ENCODE results near the gene MPZL3.

The MPZL3 gene

DNA sequence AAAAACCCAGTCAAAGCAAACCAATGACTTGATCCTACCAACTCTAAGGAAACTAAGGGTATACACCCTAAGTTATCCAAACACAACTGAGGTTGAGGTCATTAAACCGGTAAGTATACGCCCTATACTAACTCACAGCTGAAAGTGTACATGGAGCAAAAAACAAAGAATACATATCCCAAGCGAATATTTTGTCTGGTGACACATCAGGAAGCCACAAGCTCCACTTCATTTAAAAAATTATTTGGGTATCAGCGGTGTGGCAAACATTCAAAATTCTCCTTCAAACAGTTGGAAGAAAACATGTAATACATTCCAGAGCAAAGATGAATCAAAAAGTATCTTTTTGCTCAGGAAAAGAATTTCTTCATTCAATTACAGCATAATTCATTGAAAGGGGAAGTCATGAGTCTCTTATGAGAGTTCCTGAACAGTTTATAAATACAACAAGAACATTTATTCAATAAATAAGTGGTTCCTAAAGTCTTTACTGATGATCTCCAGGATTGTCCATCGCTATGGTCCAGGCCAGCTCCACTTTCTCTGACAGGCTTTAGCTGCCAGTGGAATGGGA, 22.8 kb downstream of the MPZL3 start:
- DNase-seq, result no peak

GRCh38 chr11:118227865-118228785, 24.0 kb downstream of the MPZL3 start:
- DNase-seq, result no peak

GRCh38 chr11:118226781-118227180, 25.4 kb downstream of the MPZL3 start:
- no peak for DNase-seq

- DNase-seq, result no peak
Measured at GRCh38 chr11:118226296-118226695, 25.9 kb downstream of the MPZL3 start.

DNA sequence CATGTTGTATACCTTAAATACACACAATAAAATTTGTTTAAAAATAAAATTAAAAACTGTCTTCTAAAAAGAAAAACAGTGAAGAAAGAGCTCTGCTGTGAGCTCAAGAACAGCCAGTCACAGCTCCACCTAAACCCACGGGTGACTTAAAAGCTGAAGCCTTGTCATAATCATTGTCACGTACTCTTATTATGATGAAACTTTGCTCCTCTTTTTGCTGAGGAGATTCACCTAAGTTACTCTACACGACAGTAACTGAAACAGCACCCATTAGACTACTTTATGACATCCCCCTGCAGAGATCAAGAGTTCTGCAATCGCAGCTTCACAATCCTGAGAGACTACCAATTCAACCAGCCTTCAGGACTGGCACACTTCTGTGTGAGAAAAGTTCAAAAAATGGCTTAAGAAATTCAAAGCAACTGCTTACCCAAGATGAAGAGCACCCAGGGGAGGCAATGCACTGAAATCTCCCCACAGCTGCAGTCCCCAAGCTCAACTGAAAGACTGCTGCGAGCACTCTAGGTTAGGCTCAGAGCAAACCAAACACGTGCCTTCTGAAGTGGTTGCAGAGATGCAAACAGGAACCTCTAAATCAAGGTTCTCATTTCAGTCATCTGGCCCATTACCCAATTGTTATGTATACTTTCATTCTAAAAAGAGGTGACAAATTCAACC, 27.5 kb downstream of the MPZL3 start, which contains the start of gene JAML:
Gene JAML, minus strand, starts transcription at position 501 of the 678 bp plus-strand sequence. CDS start 10,145 bp downstream, outside the sequence.
- DNase-seq, result no peak

DNA sequence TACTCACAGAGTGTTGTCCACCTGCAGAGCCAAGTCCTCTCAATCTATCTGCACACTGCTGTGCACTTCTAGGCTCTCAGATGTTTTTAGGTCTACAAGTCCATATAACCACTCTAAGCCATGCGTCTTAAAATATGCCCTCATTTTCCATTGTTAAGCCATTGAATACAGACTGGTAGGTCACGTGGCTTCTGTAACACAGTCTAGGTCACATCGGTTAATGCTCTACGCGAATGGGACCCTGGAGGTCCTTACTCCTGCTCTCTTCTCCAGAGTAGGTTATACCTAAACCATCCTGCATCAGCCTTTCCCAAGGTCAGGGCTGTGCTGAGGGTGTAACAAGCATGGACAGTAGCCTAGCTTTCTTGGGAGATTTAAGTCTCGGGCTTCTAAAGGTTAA, 28.2 kb downstream of the MPZL3 start:
- no peak for DNase-seq

- no peak for DNase-seq
Measured at GRCh38 chr11:118223570-118223969, 28.6 kb downstream of the MPZL3 start.

GRCh38 chr11:118222437-118222836, 29.7 kb downstream of the MPZL3 start:
- no peak for DNase-seq

DNA sequence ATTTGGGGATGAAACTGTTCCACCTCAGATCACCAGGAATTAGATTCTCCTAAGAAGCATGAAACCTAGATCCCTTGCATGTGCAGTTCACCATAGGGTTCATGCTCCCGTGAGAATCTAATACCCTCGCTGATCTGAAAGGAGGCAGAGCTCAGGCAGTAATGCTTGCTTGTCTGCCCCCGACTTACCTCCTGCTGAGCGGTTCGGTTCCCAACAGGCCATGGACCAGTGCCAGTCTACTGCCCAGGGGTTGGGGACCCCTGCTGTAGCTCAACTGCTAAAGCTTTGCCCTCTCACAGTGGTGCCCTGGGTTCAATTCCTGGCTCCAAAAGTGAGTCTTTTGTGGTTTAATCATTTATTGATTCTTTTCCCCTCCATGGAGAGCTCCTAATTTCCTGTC, 30.7 kb downstream of the MPZL3 start:
- no peak for DNase-seq

DNA sequence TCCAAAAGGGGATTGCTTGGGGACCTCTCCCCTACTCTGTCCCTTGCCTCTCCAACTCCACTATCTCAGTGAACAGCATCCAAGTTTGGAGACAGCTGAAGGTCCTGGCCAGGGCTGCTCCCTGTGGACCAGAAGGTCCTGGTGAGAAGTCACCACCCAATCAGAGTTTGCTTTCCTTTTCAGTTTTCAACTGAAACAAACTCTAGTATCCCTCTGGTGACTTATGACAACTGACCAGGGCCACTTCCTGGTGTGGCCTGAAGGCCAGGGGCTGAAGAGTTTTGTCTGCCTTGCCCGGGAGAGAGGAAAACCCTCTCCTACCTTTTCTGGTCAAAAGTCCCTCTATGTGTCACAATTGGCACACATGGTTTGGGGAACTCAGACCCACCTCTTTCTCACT, 32.4 kb downstream of the MPZL3 start:
- DNase-seq, result no peak

DNA sequence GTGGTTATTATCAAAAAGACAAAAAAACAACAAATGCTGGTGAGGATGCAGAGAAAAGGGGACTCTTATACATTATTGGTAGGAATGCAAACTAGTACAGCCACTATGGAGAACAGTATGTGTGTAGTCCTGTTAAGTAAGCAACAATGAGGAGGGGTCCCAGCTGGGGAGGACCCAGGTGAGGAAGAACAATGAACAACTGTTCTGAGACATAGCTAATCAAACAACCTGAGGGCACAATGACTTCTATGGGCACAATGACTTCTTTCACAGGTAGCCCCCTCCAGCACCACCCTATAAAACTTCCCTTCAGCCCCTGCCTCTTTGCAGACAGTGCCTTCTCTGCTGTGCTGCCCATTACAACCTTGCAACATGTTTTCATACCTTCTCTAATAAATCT, 32.9 kb downstream of the MPZL3 start:
- no peak for DNase-seq

DNA sequence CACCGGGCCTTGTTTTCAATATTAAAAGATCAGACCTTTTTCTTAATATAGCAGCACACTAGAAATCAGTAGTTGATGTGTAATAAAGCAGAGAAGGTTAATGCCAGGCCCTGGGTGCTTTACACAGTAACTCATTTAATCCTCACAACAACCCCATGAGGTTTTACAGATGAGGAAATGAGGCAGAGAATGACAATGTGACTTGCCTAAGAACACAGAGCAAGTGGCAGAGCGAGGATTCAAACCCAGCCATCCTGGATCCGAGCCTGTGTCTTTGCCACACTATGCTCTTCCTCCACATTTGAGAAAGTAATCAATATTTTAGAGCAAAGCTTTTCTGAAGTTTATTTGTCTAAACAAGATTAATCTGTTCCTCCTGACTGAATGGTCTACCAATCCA, 34.6 kb downstream of the MPZL3 start:
- DNase-seq, result no peak

DNA sequence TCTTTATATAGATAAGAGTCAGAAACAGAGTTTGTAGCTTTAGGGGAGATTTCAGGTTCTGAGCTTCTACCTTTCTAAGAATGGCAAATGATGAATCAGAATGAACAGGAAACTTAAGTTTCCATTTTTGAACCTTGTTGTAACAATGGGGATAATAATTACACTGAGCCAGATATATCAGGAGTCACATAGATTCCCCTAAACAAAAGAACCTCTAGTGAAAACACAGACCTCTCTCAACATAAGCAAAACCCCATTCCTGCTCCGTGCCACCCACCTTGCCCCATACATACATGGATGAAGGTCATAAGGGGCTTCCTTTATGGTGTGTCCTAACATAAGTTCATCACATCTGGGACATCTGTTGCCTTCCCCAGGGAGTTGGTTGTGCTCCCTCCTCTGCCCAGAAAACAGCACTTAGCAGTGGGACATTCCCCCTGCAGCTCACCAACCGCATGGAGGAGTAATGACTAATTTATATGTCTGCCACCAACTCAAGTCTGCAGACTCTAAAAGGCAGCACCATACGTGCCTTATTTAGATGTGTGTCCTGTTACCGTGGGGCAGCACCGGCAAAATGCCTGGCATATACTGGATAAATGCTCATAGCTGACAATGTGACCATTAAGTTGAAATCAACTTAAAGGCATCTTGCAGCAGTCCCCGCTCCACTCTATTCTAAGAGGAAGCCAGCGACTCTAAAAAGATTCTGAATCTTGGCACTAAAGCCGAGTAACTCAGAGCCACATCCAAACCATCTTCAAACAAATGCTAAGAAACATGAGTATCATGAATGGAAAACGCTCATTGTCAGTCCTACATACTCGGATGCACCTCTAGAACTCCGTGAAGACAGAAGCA, 35.3 kb downstream of the MPZL3 start:
- DNase-seq, result no peak

- no peak for DNase-seq
Measured at GRCh38 chr11:118215765-118216164, 36.4 kb downstream of the MPZL3 start.

GRCh38 chr11:118215262-118215661, 36.9 kb downstream of the MPZL3 start:
- DNase-seq, result no peak

DNA sequence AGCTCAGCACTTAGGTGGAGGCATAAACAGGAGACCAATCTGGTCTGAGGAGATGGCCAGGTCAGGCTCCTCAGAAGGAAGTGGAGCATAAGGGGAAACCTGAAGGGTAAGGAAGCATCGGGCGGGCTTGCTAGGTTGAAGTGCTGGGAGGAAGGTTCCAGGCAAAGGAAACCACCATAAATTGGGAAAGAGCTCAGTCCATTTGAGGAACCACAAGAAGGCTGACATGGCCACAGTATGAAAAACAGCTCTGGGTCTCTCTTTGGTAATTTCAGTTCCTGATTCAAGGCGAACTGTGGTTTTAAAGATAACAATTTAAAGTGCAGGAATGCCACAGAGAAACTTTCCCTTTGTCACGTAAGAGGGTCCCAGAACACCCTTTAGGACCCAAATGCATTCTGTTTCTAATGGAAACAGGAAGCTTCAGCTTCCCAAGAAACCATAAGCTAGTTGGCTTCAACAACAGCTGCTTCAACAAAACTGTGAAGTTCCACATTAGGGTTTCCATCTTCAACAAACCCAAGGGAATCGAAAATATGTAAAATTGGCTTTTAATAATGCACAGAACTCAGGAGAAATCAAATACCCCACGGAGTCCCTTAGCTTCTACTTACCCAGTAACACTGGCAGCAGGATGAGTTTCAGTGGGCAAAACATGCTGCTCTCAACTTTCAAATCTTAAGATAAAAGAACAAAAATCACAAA, 37.8 kb downstream of the MPZL3 start:
- no peak for DNase-seq

- no peak for DNase-seq
Measured at GRCh38 chr11:118213781-118214180, 38.4 kb downstream of the MPZL3 start.

- DNase-seq, result no peak
Measured at GRCh38 chr11:118213201-118213600, 39.0 kb downstream of the MPZL3 start.

GRCh38 chr11:118212781-118213191, 39.4 kb downstream of the MPZL3 start:
- DNase-seq, result no peak

- no peak for DNase-seq
Measured at GRCh38 chr11:118212131-118212725, 39.9 kb downstream of the MPZL3 start.

- no peak for DNase-seq
Measured at GRCh38 chr11:118211006-118211405, 41.2 kb downstream of the MPZL3 start.

DNA sequence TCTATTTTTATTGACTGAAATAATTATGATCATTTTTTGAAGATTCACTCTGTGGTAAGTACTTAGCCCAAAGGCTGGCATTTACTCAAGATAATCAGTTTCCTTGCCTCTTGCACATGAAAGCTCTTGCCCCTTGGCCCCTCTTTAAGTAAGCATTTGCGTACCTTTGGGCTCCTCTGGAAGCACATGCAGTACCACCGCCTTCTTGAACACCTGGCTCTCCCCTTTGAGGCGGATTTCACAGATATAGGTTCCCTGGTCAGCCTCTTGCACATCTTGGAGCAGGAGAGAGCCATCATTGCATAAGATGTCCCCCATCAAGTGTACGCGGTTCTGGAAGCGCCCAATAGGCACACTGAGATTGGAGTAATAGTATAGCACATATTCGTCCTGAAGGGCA, 41.8 kb downstream of the MPZL3 start:
- no peak for DNase-seq
